HT1080 (cell line): ENCODE measurements around the gene COX7A2. TPM values are rescaled to one million over a fixed set of nuclear protein-coding genes. Genes with fewer than 3 reads are reported as not detected.

Experiments used
- DNase-seq: peaks from one replicate; pipeline ENCODE4 v3.0.0-alpha.2; 2015; ENCODE audit warnings: low read depth
- total RNA-seq: library from RNA; depleted of rRNA; stranded (reverse); fragments of >200 nt; shearing (Covaris generic); gene quantifications from 2 replicates; pipeline ENCODE4 v1.2.3, GENCODE V29; 2014

Gene COX7A2
- total RNA-seq, 1 experiment from 2014 or later: 148 TPM

- no peak for DNase-seq
These were observed 21.3 kb downstream of the COX7A2 start for GRCh38 chr6:75222261-75222660.

GRCh38 chr6:75221116-75221515 lies 22.5 kb downstream of the COX7A2 start:
- DNase-seq: no peak

- DNase-seq: no peak
These were observed 23.2 kb downstream of the COX7A2 start for GRCh38 chr6:75220357-75220756.

GRCh38 chr6:75219263-75219662 lies 24.3 kb downstream of the COX7A2 start:
- DNase-seq: no peak

- peak; percentile 48 for DNase-seq
These were observed 26.4 kb downstream of the COX7A2 start for GRCh38 chr6:75217193-75217592.

- no peak for DNase-seq
These were observed 28.3 kb downstream of the COX7A2 start for GRCh38 chr6:75215291-75215690.

GRCh38 chr6:75213732-75214131 lies 29.9 kb downstream of the COX7A2 start:
- no peak for DNase-seq

GRCh38 chr6:75213112-75213511 lies 30.5 kb downstream of the COX7A2 start:
- DNase-seq: no peak

- no peak for DNase-seq
These were observed 31.5 kb downstream of the COX7A2 start for GRCh38 chr6:75211920-75212590.

GRCh38 chr6:75210885-75211739 lies 32.5 kb downstream of the COX7A2 start:
- DNase-seq: no peak

- DNase-seq: no peak
These were observed 34.3 kb downstream of the COX7A2 start for GRCh38 chr6:75209184-75209723.

GRCh38 chr6:75208298-75209183 lies 35.1 kb downstream of the COX7A2 start:
- peak; percentile 70 for DNase-seq

- DNase-seq: no peak
These were observed 36.8 kb downstream of the COX7A2 start for GRCh38 chr6:75206576-75207342.

- DNase-seq: peak; percentile 88
These were observed 37.6 kb downstream of the COX7A2 start, which contains the start of gene COL12A1 for GRCh38 chr6:75205776-75206575. TSS of gene COL12A1 (minus strand) at chr6:75206053. CDS start at chr6:75202792, 3,261 bp downstream.

GRCh38 chr6:75204959-75205775 lies 38.4 kb downstream of the COX7A2 start:
- peak; percentile 66 for DNase-seq

- DNase-seq: peak; percentile 78
These were observed 39.2 kb downstream of the COX7A2 start for GRCh38 chr6:75204217-75204958.

GRCh38 chr6:75203721-75204120 lies 39.9 kb downstream of the COX7A2 start:
- no peak for DNase-seq

- no peak for DNase-seq
These were observed 40.9 kb downstream of the COX7A2 start for GRCh38 chr6:75202676-75203131.
